ENCODE results near the gene MTA1.
A peak's percentile ranks its signal among the peaks of the same experiment; 100 is the strongest.

The MTA1 gene

GRCh38 chr14:105445901-105446845 is 26.5 kb downstream of the MTA1 start:
- no peak for TF ChIP-seq CTCF (IDR thresholded peaks at IDR 0.05; ENCODE audit: low read depth, low read length, missing control alignments)

GRCh38 chr14:105446971-105447370 is 27.3 kb downstream of the MTA1 start:
- TF ChIP-seq CTCF (IDR thresholded peaks at IDR 0.05; ENCODE audit: low read depth, low read length, missing control alignments) = no peak

More at GRCh38 chr14:105445901-105446845, 26.5 kb downstream of the MTA1 start:
- H3K27me3 ChIP-seq (replicated peaks) = no peaks in the 10 kb centered on the region
- no peak for DNase-seq
- no peak overlapping the region for H3K4me3 ChIP-seq (ENCODE audit: low read depth, low read length)
- in situ Hi-C loops (cut with HindIII; ENCODE audit: low pct_ligation_motif_present, low sequenced_read_pairs) = no loop called here
- no peak overlapping the region for H3K27ac ChIP-seq
- peaks cover 31% of the 10 kb centered on the region for H3K36me3 ChIP-seq (replicated peaks)

GRCh38 chr14:105447651-105448640 is 28.3 kb downstream of the MTA1 start:
- TF ChIP-seq CTCF (IDR thresholded peaks at IDR 0.05; ENCODE audit: low read depth, low read length, missing control alignments) = no peak
- no peak for DNase-seq
- H3K4me3 ChIP-seq (ENCODE audit: low read depth, low read length) = no peak overlapping the region
- H3K27me3 ChIP-seq (replicated peaks) = no peaks in the 10 kb centered on the region
- in situ Hi-C loops (cut with HindIII; ENCODE audit: low pct_ligation_motif_present, low sequenced_read_pairs) = no loop called here
- H3K36me3 ChIP-seq (replicated peaks) = peaks cover 27% of the 10 kb centered on the region
- H3K27ac ChIP-seq = no peak overlapping the region

More at GRCh38 chr14:105446971-105447370, 27.3 kb downstream of the MTA1 start:
- no peak overlapping the region for H3K4me3 ChIP-seq (ENCODE audit: low read depth, low read length)
- H3K27me3 ChIP-seq (replicated peaks) = no peaks in the 10 kb centered on the region
- peaks cover 31% of the 10 kb centered on the region for H3K36me3 ChIP-seq (replicated peaks)
- H3K27ac ChIP-seq = no peak overlapping the region
- in situ Hi-C loops (cut with HindIII; ENCODE audit: low pct_ligation_motif_present, low sequenced_read_pairs) = no loop called here
- no peak for DNase-seq

- H3K27me3 ChIP-seq (replicated peaks) = no peaks in the 10 kb centered on the region
- H3K27ac ChIP-seq = no peak overlapping the region
- peak; percentile 58 for DNase-seq
- in situ Hi-C loops (cut with HindIII; ENCODE audit: low pct_ligation_motif_present, low sequenced_read_pairs) = no loop called here
- TF ChIP-seq CTCF (IDR thresholded peaks at IDR 0.05; ENCODE audit: low read depth, low read length, missing control alignments) = peak; percentile 91
- H3K36me3 ChIP-seq (replicated peaks) = peaks cover 29% of the 10 kb centered on the region
- no peak overlapping the region for H3K4me3 ChIP-seq (ENCODE audit: low read depth, low read length)
Observed at GRCh38 chr14:105448706-105449111, 29.1 kb downstream of the MTA1 start.

- Histone ChIP-seq H3K36me3 (replicated peaks) (peaks cover 36% of the 10 kb centered on the region), H3K27ac (no peak overlapping the region), H3K27me3 (replicated peaks) (no peaks in the 10 kb centered on the region), H3K4me3 (ENCODE audit: low read depth, low read length) (no peak overlapping the region)
- TF ChIP-seq CTCF (IDR thresholded peaks at IDR 0.05; ENCODE audit: low read depth, low read length, missing control alignments) = no peak
- no peak for DNase-seq
- in situ Hi-C loops (cut with HindIII; ENCODE audit: low pct_ligation_motif_present, low sequenced_read_pairs) = no loop called here
Observed at GRCh38 chr14:105449276-105450122, 29.9 kb downstream of the MTA1 start.

Measured in brain microvascular endothelial cell (primary cell).